GM21367 (cell line): Measurements from ENCODE around the gene TP53I13.

Experiments used
- ATAC-seq: cut with Tn5 transposase; IDR thresholded peaks from one replicate; pipeline ENCODE4 v1.9.1; 2021; ENCODE audit not compliant: unreplicated experiment

The TP53I13 gene

DNA sequence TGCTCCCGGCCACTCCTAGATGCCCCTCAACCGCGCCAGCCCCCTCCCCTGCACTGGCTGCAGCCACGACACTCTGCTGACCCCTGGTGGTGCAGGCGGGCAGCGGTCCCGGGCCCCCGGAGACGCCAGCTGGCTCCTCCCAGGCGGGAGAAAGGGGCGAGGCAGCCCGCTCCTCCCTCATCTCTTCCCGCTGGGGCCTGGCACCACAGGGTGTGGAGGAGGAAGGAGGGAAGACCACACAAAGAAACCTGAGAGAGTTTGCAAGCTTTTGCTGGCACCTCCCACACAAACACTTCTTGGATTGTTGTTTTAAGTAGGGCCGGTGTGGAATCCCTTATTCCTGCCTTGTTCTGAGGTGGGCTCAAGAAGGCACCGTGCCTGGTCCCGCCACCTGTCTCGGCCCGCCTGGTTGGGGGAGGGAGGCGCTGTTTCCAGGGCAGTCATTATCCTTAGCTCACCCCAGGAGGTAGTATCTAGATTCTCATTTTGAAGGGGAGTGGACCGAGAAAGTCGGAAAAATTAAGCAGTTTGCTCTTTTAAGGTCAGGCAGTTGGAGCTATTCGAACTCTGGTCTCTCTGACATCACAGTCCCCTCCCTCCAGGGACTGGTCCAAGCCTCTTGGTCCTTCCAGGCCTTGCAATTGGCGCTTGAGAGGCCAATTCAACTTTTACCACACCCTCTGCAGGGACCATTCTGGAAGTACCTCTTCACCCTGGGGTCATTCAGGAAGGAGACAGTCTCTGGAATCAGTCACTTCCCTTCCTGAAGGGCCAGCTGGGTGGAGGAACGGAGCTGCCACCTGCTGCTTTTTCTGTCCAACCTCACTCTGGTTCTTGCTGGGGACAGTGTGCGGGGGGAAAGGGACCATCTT is 23.5 kb downstream of the TP53I13 start:
- no peak for ATAC-seq

DNA sequence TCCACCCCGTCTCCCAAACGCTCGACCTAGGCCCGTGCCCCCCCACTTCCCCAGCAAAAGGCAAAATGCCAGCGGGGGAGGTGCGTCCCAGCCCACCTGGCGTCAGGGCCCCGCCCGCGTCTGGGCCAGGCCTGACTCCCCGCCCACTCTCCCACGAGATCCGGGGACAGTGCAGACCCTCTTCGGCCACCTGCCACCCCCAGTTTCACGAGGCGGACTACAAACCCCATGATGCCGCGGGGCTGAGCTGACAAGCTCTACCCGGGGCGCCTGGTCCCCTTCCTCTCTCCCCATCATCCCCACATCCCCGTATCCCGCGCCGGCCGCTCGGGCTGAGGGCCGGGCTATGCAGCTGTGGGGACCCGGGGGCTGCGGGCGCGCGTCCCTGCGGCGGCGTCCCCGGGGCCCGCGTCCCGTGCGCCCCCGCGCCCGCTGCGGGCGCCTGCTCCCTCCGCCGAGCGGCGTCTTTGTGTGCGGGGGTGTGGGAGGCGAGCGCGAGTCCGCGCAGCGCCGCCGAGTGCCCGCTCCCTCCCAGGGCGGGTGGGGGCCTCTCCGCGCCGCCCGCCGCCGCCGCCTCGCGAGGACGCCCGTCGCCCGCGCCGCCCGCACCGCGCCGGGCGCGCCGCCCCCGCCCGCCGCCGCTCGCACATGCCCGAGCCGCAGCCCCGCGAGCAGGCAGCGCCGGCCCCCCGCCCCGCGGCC is 24.5 kb downstream of the TP53I13 start, which contains the start of gene ANKRD13B:
ANKRD13B (plus strand) TSS at position 283 of the 702 bp plus-strand sequence. CDS start 490 bp downstream, outside the sequence.
- ATAC-seq: no peak

DNA sequence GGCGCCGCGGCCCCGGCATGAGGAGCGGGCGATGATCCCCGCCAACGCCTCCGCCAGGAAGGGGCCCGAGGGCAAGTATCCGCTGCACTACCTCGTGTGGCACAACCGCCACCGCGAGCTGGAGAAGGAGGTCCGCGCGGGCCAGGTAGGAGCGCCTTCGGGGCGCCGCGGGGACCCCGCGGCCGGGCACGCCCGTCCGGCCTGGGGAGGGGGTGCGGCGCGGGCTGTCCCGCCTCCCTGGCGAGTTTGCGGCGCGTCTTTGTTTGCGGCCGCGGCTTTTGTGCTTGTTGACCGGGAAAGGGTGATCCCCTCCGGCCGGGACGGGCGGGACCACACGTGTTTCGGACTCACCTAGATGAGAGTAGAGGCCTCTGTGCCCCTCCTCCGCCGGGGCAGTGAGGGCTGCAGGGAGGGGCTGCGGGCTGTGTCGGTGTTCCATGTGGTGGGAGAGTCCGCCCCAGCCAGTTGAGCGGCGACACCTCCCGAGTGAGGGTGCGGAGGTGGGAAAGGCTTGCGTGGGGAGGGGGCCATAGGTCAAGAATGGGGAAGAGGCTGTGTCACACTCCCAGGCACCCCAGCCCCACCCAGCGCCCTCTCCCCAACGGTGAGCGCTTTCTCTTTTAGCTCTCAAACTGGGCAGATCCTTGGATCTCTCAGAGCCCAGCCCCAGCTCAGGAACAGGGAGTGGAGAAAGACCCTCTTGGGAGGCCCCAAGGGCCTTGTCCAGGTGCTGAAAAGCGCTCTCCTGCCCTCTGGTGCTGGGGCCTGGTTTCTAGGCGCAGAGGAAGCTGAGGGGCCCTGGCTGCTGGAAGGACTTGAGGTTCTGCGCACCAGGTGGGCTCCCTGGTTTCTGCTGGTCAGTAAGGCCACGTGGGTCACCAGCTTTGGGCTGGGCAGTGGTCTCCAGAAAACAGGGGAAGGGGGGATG is 25.4 kb downstream of the TP53I13 start:
- no peak for ATAC-seq

DNA sequence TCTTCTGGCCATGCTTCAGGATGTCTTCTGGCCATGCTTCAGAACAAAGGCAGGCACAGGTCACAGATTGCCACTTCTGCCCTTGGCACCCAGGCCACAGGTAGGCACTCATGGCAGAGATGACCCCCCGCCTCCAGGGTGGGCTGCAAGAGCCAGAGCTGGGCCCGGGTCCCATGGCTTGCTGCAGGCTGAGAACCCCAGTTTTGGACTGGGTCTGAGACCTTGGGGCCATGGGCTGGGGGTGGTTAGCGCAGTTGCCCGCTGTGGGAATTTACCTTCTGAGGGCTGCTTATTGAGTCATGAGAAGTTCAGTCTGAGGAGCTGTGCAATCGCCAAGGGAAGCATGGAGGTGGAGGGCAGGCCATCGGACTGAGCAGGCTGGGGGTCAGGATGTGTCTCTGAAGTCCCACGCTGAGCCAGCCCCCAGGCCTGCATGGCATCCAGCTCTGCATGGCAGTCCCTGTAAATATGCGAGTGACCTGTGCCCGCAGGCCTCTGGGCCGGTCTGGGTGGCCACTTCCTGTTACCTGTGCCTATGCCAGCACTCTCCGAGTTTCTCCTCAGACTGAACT is 26.1 kb downstream of the TP53I13 start:
- no peak for ATAC-seq

DNA sequence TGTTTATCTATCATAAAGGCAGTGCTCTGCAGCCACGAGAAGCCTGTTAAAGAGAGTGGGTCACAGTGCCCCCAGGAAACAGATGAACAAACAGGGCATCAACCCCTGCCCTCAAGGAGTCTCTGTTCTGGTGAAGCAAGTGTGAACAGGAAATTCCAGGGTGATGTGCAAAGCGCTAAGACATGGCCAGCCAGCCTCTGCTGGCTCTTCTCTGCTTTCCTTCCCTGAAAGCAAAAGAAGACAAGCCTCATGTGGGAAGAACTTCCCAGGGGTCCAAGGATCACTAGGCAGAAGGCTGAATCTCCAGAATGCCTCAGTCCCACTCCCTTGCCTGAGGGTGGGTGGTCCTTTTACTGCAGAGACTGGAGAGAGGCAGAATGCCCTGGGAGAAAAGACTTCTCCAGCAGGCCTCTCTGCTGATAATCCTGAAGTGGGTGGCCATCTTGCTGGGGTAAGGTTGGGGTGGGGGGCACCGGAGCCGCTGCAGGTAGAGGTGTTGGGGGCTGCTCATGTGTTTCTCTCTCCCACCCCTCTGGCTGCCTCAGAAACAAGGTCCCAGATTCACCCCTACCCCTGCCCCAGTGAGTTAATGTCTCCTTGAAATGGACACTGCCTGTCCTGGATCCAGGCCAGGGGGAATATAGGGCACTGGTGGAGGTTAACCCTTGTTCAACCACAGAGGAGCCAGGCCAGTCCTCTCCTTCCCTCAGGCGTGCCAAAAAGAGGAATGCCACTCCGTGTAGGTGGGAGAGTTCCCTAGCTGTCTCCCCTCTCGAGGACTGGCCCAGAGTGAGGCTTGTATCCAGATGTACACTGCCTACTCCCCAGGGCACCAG is 26.8 kb downstream of the TP53I13 start:
- ATAC-seq: no peak

DNA sequence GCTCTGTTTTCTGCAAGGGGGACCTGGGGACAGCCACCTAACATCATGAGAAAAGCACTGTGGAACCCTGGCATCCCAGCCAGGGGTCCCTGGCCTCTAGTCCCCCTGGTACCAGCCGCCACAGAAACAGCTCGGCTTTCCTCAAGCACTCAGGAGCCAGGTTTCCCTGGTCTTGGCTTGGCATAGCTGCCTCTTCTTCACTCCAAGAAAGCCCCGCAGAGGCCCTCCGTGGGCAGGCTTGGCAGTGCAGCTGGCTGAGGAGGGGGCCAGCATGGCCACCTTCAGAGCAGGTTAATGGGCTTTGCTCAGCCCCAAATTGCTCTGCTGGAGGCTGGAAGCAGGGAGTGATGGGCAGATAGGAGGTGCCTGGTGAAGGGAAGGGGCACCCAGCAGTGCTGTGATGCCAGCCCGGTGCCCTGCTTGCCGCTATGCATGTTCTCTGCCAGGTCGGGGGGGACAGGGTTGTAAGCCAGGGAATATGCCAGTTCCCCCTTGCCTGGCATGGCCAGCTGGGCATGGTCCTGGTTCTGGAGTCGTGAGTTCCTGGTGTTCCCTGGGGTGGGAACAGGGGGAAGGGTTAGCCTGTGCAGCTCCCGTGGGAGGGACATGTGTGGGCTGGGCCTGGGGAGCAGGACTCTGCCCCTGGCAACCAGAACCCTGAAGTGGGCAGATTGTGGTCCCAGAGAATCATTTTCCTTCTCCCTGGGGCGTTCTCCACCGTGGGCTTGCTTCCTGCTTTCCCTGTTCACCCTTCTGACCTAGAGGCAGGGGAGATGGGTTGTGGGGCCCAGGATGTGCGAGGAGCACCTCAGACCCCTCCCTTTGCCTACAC is 27.7 kb downstream of the TP53I13 start:
- ATAC-seq: no peak

DNA sequence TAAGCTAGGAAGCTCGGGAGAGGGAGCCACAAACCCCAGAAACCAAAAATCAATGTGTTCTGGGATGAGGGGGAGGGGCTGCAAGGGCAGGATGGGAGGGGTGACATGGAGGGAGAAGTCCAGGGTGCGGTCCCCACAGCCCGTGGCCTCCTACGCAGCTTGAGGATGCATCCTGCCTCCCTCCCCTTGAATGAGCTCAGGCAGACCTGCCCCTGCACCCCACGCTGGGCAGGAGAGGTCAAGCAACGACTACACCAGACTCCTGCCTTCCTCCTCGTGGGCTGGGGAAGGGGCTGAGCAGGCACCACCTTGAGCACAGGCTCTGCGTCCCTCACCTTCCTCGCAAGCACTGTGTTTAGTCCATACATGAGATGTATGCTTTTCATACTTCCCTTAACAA is 28.3 kb downstream of the TP53I13 start:
- no peak for ATAC-seq

DNA sequence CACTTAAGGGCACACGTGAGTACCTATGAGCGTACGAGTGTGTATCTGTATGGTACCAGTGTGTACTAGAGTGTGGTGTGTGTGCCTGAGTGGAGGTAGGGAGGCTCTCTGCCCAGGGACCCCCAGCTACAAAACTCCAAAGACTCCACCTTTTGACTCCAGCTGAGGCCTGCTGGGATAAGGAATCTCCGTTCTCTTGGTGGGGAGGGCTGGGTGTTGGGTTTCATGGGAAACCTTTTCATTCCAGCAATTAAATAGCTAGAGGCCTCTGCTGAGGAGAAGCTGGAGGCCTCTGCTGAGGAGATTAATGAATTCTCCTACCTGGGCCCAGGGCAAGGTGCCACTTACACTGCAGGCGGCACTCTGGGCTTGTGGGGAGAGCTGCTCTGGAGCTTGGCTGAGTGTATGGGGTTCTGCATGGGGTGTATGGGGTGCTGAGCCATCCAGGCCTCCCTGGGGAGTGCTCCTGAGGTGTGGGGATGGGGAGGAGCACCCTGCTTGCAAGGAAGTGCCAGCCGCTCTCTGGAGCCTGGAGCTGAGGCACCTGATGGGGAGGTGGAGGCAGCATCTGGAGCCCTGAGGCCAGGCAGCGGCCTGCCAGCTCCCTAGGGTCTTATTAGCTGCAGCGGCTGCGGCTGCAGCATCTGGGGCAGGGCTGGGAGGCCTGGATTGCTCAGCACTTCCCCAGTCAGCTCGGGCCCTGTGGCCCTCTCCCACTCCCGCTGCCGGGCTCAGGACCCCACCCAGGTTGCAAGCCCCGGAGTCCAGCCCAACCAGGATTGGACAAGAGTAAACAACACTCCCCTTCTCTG is 29.1 kb downstream of the TP53I13 start:
- ATAC-seq: no peak

DNA sequence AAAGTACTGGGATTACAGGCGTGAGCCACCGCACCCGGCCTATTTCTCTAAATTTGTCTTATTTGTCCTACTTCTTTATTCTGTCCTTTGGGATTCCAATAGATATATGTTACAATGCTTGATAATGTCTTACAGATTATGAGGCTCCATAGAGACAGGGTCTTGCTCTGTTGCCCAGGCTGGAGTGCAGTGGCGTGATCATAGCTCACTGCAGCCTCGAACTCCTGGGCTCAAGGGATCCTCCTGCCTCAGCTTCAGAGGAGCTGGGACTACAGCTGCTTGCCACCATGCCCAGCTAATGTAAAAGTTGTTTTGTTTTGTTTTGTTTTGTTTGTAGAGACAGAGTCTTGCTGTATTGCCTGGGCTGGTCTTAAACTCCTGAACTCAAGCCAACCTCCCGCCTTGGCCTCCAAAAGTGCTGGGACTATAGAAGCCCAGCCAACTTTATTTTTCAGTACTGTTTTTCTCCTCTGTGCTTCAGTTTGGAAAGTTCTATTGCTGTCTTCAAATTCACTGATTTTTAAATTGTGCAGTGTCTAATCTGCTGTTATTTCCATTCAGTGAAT is 34.7 kb downstream of the TP53I13 start:
- ATAC-seq: no peak

DNA sequence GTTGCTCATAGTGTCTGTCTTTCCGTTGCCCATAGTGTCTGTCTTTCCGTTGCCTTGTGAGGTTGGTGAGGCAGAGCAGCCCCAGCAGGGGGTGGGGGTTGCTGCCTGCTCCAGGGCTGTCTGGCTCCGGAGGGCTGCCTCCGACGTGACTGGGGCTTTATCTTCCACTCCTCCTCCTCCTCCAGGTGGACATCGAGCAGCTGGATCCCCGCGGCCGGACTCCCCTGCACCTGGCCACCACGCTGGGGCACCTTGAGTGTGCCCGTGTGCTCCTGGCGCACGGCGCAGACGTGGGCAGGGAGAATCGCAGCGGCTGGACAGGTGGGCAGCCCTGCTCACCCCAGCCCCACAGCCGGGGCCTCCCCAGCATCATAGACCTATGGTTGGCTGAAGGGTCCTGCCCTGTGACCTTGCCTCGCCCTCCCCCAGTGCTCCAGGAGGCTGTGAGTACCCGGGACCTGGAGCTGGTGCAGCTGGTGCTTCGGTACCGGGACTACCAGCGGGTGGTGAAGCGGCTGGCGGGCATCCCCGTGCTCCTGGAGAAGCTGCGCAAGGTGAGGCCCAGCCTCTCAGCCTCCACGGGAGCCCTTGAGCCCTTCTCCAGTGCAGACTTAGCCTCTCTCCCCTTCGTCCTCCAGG is 39.2 kb downstream of the TP53I13 start:
- no peak for ATAC-seq

DNA sequence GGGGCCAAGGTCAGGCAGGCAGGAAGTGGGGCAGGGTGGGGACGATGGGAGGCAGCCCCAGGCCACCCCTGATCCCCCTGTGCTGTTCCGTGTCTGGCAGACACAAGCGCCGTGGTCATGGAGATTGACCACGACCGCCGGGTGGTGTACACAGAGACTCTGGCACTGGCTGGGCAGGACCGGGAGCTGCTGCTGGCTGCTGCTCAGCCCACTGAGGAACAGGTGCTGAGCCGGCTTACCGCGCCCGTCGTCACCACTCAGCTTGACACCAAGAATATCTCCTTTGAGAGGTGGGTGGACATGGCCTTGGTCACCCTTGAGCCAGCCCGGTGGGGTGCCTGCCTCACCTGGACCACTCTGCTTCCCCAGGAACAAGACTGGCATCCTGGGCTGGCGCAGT is 40.5 kb downstream of the TP53I13 start:
- ATAC-seq: no peak

DNA sequence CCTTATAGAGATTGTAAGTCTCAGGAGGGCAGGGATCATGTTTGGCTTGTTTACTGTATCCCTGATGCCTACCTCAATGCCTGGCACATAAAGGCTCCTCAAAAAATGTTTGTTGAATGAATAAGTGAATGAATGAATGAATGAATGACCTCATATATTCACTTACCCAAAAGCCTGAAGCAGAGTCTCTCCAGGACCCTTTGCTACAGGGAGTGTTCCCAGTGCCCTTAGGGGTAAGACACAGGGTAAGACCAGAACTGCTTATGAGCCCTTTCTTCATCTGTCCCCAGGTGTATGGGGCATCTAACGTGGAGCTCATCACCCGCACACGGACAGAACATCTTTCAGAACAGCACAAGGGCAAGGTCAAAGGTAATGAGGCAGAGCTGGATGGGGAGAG is 41.9 kb downstream of the TP53I13 start:
- no peak for ATAC-seq

DNA sequence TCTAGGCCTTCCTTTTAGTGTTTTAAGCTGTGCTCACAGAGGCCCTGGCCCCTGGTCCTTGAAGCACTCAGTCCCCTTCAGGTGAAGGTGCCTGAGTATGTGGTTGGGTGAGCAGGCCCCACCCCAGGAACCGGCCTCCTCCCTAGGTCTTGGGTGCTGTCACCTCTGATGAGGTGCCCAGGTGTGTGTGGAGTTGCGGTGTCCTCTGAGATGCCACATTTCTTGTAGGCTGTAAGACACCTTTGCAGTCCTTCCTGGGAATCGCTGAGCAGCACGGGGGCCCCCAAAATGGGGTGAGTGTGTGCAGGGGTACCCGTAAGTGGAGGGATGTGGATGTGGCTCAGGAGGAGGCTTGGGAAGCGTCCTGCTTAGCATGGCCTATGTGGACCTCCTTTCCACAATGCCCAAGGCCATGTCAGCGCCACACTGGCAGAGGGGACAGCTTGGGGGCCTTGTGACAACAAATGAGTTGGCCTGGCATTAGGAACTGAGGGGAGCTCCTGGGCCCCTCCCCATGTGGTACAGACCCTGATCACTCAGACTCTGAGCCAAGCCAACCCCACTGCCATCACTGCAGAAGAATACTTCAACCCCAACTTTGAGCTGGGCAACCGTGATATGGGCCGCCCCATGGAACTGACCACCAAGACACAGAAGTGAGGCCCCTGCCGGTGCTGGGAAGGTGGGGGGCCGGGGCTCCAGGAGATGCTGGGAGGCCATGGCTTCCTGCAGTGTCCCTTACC is 43.0 kb downstream of the TP53I13 start:
- no peak for ATAC-seq

DNA sequence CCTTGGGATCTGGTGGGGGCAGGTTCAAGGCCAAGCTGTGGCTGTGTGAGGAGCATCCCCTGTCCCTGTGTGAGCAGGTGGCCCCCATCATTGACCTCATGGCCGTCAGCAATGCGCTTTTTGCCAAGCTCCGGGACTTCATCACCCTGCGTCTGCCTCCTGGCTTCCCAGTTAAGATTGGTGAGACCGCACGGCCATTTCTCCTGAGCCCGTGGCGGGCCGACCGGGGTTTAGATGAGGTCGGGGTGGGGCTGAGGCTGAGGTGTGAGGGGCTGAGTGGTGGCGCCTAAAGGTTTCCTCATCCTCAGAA is 43.5 kb downstream of the TP53I13 start:
- ATAC-seq: no peak

DNA sequence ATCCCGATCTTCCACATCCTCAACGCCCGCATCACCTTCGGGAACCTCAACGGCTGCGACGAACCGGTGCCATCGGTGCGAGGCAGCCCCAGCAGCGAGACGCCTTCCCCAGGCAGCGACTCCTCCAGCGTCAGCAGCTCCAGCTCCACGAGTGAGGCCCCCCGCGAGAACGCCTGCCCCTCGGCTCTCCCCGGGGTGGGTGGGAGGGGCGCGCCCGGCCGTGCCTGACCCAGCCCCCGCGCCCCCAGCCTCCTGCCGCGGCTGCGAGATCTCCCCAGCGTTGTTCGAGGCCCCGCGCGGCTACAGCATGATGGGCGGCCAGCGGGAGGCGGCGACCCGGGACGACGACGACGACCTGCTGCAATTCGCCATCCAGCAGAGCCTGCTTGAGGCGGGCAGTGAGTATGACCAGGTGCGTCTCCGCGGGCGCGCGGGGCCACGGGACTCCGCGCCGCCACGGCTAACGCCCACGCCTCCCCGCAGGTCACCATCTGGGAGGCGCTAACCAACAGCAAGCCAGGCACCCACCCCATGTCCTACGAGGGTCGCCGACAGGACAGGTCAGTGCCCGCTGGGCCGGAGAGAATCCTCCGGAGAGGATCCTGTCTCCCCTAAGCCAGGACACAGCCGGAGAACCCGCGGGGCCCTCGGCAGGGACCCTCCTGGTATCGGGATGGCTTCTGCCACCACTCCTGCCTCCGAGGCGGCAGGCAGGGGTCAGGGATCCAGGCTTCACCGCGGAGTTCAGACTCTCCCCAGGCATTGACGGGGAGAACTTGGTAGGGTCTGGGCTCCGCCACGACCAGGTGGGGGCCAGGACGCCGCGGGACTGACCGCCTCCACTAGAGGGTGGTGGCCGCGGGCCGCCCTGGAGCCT is 44.1 kb downstream of the TP53I13 start:
- ATAC-seq: no peak

DNA sequence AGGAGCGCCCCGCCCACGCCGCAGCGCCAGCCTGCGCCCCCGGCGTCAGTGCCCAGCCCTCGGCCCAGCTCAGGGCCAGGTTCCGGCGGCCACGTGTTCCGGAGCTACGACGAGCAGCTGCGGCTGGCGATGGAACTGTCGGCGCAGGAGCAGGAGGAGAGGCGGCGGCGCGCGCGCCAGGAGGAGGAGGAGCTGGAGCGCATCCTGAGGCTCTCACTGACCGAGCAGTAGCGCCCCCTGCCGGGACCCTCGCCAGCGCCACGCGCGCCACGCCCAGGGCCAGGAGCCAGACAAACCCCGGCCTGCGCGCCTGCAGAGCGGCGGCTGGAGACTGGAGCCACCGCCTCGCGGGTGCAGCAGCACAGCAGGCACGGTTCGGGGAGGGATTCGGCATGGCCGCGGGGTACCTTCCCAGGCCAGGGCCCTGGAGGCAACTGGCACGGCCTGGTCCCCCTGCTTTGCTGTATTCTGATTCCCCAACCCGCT is 44.9 kb downstream of the TP53I13 start:
- ATAC-seq: no peak
